ENCODE measurements around the gene CFHR5.

The CFHR5 gene

GRCh38 chr1:197013234-197013633 lies 35.9 kb downstream of the CFHR5 start:
- Histone ChIP-seq H3K27ac (no peak overlapping the region), H3K36me3 (no peaks in the 10 kb centered on the region), H3K27me3 (no peaks in the 10 kb centered on the region), H3K4me3 (ENCODE audit: low read depth in 1 of 2, low read length in 1 of 2) (no peak overlapping the region), H3K9me3 (no peaks in the 10 kb centered on the region), H3K4me1 (ENCODE audit: control insufficient read depth in 1 of 2, insufficient read depth in 1 of 2, low read depth in 1 of 2, low read length in 1 of 2) (no peaks in the 10 kb centered on the region)
- TF ChIP-seq, protein P1, sequence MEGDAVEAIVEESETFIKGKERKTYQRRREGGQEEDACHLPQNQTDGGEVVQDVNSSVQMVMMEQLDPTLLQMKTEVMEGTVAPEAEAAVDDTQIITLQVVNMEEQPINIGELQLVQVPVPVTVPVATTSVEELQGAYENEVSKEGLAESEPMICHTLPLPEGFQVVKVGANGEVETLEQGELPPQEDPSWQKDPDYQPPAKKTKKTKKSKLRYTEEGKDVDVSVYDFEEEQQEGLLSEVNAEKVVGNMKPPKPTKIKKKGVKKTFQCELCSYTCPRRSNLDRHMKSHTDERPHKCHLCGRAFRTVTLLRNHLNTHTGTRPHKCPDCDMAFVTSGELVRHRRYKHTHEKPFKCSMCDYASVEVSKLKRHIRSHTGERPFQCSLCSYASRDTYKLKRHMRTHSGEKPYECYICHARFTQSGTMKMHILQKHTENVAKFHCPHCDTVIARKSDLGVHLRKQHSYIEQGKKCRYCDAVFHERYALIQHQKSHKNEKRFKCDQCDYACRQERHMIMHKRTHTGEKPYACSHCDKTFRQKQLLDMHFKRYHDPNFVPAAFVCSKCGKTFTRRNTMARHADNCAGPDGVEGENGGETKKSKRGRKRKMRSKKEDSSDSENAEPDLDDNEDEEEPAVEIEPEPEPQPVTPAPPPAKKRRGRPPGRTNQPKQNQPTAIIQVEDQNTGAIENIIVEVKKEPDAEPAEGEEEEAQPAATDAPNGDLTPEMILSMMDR (IDR thresholded peaks at IDR 0.05), result no peak

DNA sequence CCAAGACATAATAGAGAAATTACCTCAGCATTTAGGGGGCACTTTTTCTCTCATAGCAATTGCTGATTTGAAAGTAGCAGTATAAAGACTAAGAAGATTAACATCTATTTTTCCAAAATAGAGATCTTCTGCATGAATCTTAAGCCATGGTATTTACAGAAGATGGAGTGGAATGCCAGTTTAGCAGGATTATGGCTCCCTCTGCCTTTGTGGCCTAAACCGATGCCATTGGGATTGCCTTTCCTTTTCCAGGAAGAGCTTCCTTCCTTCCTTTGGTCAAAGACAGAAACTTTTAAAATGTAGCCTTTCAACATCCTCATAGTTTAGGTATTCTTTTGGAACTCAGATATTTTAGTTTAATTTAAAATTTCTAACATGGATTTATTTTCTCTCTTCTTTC lies 39.4 kb downstream of the CFHR5 start:
- H3K4me3 ChIP-seq (ENCODE audit: low read depth in 1 of 2, low read length in 1 of 2), result no peak overlapping the region
- TF ChIP-seq, protein P1 (IDR thresholded peaks at IDR 0.05), result no peak
- no peaks in the 10 kb centered on the region for H3K27me3 ChIP-seq

DNA sequence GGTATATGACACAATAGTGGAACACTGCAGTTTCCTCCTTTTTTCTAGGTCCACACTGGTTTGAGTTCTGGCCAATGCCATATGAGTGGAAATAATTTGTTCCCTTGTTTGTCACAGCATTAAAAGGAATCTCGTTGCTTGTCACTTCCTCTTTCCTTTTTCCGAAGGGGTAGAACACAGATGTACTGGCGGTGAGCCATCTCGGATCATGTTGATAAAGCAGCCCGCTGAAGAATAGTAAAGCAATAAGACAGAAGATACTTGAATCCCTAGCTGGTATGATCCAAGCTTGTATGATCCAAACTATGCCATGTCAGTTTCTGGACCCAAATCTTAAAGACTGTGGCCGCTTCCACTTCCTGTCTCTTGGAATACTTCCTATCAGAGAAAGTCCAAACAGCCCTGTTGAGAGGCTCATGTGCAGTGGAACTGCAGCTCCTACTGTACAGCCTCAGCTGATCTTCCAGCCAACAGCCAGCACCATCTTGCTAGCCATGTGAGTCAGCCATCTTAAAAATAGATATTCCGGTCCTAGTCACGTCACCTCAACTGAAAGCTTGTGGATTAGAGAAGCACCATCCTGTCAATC lies 40.3 kb downstream of the CFHR5 start:
- no peaks in the 10 kb centered on the region for H3K36me3 ChIP-seq
- no peaks in the 10 kb centered on the region for H3K9me3 ChIP-seq
- TF ChIP-seq, protein P1 (IDR thresholded peaks at IDR 0.05), result no peak
- no peaks in the 10 kb centered on the region for H3K27me3 ChIP-seq
- no peak overlapping the region for H3K4me3 ChIP-seq (ENCODE audit: low read depth in 1 of 2, low read length in 1 of 2)
- no peak overlapping the region for H3K27ac ChIP-seq
- no peaks in the 10 kb centered on the region for H3K4me1 ChIP-seq (ENCODE audit: control insufficient read depth in 1 of 2, insufficient read depth in 1 of 2, low read depth in 1 of 2, low read length in 1 of 2)

More for the DNA sequence above, 39.4 kb downstream of the CFHR5 start:
- Histone ChIP-seq H3K27ac (no peak overlapping the region), H3K9me3 (no peaks in the 10 kb centered on the region), H3K36me3 (no peaks in the 10 kb centered on the region), H3K4me1 (ENCODE audit: control insufficient read depth in 1 of 2, insufficient read depth in 1 of 2, low read depth in 1 of 2, low read length in 1 of 2) (no peaks in the 10 kb centered on the region)

- H3K27ac ChIP-seq, result no peak overlapping the region
- no peaks in the 10 kb centered on the region for H3K9me3 ChIP-seq
- H3K27me3 ChIP-seq, result no peaks in the 10 kb centered on the region
- TF ChIP-seq, protein P1 (IDR thresholded peaks at IDR 0.05), result no peak
- no peaks in the 10 kb centered on the region for H3K36me3 ChIP-seq
- no peak overlapping the region for H3K4me3 ChIP-seq (ENCODE audit: low read depth in 1 of 2, low read length in 1 of 2)
- no peaks in the 10 kb centered on the region for H3K4me1 ChIP-seq (ENCODE audit: control insufficient read depth in 1 of 2, insufficient read depth in 1 of 2, low read depth in 1 of 2, low read length in 1 of 2)
Observed at GRCh38 chr1:197021716-197022115, 44.4 kb downstream of the CFHR5 start.

DNA sequence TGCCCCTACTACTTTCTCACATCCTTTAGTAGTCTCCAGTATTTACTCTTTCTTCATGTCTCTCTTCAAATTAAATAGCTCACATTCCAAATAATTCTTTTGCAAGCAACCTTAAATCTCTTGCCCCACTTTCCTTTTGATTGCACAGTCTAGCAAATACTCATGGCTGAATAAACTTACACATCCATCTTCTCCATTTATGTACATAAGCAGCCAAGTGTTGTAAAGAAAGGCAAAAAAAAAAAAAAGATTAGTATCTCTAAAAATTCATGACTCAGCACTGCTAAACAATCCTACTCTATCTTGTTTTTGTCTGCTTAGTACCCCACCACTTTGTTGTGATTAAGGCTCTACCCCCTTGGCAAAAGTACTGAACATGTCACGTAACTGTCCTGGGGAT lies 47.1 kb downstream of the CFHR5 start:
- Histone ChIP-seq H3K36me3 (no peaks in the 10 kb centered on the region), H3K27ac (no peak overlapping the region), H3K27me3 (no peaks in the 10 kb centered on the region), H3K4me1 (ENCODE audit: control insufficient read depth in 1 of 2, insufficient read depth in 1 of 2, low read depth in 1 of 2, low read length in 1 of 2) (no peaks in the 10 kb centered on the region), H3K9me3 (no peaks in the 10 kb centered on the region), H3K4me3 (ENCODE audit: low read depth in 1 of 2, low read length in 1 of 2) (no peak overlapping the region)
- TF ChIP-seq, protein P1 (IDR thresholded peaks at IDR 0.05), result no peak

- Histone ChIP-seq H3K27me3 (no peaks in the 10 kb centered on the region), H3K9me3 (no peaks in the 10 kb centered on the region), H3K27ac (no peak overlapping the region), H3K4me3 (ENCODE audit: low read depth in 1 of 2, low read length in 1 of 2) (no peak overlapping the region), H3K4me1 (ENCODE audit: control insufficient read depth in 1 of 2, insufficient read depth in 1 of 2, low read depth in 1 of 2, low read length in 1 of 2) (no peaks in the 10 kb centered on the region), H3K36me3 (no peaks in the 10 kb centered on the region)
- TF ChIP-seq, protein P1 (IDR thresholded peaks at IDR 0.05), result no peak
Observed at GRCh38 chr1:197027359-197027758, 50.0 kb downstream of the CFHR5 start.

Data from neutrophil (primary cell).